GM19438 (cell line): ENCODE measurements around the gene SPOP.

Experiments used
- ATAC-seq: cut with Tn5 transposase; IDR thresholded peaks from one replicate; pipeline ENCODE4 v1.9.1; 2021; ENCODE audit warnings: low read depth; ENCODE audit not compliant: unreplicated experiment

Gene SPOP

DNA sequence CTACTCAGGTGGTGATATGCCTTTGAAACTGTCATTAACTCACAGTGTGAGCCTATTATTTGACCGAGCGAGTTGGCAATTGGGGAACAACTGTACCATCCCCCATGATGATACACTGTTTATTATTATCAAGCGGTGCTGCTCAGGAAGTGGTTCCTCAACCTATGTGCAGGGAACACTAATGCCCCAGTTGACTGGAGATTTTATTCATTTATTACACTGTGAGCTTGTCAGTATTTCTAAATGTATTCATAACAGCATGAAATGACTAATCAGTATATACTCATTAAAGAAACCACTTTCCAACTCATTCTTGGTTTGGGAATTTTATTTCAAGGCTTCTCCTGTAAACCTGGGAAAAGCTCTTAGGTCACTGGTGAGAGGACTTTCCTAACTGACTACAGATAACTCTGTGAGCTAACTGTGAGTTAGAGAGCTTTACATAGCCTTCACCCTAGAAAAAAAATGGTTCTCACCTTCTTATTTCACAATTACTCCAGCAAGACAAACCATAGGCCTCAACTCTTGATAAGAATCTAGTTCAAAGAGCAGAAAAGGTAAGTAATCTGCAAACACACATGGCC, 59.8 kb downstream of the SPOP start:
- ATAC-seq: no peak

DNA sequence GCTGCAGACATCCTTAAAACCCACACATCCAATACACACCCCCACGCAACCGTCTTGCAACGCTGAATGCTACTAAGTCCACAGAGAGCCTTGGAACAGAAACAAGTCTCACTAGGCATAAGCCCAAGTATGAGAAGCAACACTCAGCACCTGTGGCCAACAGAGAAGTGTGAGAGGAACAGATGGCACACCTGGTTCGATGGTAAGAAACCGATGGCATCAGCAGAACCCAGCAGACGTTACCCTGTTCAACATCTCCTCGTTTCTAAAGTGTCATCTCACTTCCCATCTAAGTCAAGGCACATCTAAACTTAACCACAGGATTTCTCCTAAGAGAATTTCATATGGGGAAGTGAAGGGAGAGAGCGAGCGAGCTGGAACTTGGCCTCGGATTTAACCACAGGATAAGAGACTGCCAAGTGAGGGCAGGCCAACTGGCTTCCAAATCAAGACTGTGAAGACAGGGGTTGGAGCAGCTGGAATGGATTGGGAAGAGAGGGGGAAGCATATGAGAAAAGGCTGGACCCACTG, 61.2 kb downstream of the SPOP start:
- ATAC-seq: no peak

DNA sequence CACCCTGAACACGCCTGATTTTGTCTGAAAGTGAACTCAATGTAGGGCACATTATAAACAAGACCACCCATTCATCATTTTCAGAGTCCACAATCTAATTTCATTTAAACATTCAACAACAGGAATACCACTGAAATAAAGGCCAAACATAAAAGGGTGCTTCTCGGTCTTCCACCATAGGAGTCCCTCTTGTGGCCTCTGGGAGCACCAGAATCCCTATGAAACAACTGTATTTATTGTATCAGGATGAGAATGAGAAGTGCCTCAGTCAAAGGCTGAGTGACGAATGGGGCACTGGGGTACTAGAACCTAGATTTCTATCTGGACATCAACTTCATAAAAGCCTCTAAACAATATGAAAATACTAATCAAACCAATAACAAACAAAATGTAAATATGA, 61.8 kb downstream of the SPOP start:
- ATAC-seq: no peak

DNA sequence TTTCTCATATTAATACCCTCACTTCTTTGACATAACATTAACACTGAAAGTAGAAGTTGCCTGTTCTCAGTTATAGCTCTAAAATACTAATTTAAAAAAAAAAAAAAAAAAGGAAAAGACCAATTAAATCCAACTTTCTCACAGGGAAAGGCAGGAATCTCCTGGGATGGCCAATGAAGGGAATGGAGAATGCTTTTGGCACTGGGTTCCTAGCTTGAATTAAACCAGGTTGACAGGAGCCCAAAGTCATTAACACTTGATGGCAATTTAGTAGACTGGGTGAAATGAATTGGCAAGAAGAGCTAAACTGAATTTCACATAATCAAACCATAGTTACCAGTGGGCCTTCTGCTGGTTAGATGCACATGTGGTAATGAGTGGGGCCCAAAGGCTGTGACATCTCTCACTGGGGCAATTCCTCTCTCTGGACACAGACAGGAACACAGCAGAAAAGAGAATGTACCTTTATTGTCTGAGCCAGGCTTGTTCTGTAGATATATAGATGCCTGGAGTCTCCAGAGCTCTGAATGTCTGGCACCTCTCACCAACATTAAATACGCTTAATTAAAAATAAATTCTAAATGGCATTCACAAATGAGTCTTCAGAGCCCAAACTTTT, 64.6 kb downstream of the SPOP start:
- ATAC-seq: no peak

GRCh38 chr17:49612726-49613125, 65.2 kb downstream of the SPOP start:
- no peak for ATAC-seq

DNA sequence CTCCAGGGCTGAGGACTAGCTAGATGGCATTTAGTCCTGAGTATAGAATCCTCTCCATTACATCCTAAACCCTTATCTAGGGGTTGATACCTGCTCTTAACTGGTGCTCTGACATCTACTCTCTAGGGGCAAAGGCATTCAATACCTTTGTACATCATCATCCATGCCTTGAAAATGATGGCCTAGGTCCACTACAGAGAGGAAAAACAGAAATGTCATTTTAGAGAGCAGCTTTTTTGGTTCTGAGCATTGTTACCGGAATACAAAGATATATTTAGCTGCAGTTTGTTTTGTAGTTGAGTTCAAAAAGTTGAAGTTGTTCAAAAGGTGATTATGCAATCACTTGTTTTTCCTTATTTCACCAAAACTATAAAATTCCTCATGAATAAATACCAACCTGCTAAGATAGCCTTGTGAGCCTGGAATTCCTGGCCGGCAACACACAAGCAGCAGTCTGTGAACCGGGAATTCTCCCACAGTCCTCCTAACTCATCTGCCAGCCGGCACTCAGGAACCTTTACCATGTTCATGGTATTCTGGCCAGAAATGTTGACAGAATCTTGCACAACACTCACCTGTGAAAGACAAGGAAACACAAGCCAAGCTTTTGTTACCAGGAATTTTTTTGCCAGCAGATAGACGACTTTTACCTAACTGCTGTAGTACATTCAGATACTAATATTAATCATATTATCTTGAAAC, 66.9 kb downstream of the SPOP start:
- no peak for ATAC-seq

GRCh38 chr17:49604314-49604869, 73.5 kb downstream of the SPOP start:
- no peak for ATAC-seq

DNA sequence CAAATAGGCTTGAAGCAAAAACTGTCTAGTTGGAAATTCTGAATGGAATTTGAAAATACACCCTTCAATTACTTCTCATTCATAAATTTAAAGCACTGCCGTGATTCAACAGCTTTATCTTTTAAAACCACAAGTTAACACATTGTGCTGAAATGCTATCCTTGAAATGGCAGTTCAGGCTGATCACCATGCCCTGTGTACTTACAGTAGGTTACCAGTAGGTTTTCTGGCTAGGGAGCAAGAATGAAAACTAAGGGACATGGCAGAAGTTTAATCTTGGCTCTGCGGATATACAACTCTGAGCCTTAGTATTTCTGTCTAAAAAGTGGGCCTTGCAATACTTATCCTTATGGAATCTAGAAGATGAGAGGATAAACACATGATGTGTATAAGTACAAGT, 74.2 kb downstream of the SPOP start:
- ATAC-seq: no peak

- ATAC-seq: no peak
Observed at GRCh38 chr17:49603238-49603637, 74.7 kb downstream of the SPOP start.

DNA sequence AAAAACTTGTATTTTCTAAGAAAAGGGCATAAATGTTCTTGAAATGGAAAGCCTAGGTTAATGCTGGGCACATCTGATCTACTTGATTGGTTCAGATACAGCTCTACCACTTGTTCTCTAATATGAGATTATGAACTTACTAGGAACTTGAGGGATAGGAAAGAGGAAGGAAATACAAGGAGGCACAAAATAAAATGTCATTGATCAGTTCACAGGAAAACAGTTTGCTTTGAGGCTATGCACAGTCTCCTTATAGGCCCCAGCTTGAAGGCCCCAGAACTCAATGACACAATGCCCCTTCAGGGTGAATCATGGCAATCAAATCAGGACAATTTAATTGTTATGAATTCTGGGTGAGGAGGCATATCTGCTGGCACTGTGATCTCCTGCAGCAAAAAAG, 75.1 kb downstream of the SPOP start:
- no peak for ATAC-seq

DNA sequence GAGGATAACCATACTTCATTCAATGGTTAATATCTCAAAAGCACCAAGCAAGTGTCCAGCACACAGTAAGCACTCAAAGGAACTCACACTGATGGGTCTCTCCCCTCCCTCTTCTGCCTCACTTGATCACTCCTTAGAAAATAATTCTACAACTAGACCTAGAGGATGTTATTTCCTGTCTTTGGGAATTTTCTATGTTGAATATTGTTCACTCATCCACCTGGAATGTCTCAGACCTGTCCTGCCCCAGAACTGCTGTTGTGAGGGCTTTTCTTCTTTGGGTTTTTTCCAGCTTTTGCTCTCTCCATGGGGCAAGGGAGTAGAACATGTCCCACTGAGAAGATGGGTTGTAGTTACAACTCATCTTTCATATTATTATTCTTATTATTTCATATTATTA, 76.9 kb downstream of the SPOP start:
- ATAC-seq: no peak

DNA sequence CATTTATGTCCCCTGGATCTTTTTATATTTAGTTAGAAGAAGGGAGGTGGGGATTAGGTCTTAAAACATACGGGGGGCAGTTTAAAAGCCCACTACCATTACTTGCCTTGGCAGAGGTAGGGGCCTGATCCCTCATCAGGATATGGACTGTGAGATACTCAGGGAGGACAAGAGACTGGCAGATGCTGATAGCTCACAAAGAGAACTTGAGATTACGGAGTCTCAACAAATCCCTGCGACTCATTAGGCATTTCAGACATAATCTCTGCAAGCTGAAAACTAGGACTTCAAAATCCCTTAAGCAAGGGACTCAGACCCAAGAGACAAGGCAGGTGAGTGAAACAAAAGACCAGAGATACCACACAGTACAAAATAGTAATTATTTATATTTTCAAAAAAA, 79.0 kb downstream of the SPOP start:
- no peak for ATAC-seq

- ATAC-seq: no peak
Observed at GRCh38 chr17:49597928-49598655, 79.8 kb downstream of the SPOP start.

DNA sequence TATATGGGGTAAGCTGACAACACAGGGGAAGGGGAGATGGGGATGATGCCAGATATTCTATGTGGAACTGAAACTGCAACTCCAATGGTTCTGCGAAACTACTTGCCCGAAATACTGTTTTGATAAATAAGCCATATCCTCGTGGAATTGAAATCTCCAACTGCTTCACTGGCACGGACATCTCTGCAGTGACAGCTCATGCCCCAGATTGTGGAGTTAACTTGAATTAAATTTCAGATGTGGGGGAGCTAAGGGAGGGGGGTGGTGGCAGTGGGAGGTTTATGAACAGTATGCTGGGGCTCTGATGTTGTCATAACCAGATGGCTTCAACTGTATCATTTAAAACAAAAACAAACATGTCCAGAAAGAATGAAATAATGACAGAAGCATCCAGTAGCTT, 80.5 kb downstream of the SPOP start:
- ATAC-seq: no peak

DNA sequence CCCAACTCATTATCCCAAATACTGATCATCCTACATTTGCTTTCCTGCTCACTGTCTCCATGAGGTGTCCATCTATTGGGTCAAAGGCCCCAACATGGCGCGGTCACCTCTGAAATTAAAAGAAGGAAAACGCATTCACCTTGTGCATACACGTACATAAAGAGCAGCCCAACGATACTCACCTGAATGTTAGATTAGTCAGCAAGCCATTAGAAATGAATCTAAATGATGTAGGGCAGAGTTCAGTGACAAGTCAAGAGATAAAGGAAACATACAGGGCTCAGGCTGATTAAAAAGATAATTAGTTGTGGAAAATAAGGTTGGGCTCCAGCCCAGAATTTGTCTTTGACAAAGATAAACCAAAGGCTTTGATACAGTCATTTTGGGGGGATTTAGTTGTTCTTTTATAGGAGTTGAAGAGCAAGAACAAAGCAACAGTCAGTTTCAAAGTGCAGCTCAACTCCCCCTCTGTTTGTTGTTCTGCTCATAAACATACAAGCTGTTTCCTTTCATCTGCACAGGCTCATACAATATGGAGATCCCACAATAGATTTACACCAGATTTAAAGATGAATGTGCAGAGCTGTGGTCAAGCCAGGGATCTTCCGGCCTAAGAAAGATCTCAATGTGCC, 81.2 kb downstream of the SPOP start:
- no peak for ATAC-seq

- no peak for ATAC-seq
Observed at GRCh38 chr17:49595980-49596379, 81.9 kb downstream of the SPOP start.

GRCh38 chr17:49595328-49595727, 82.6 kb downstream of the SPOP start:
- ATAC-seq: no peak

GRCh38 chr17:49592263-49592662, 85.6 kb downstream of the SPOP start:
- no peak for ATAC-seq

DNA sequence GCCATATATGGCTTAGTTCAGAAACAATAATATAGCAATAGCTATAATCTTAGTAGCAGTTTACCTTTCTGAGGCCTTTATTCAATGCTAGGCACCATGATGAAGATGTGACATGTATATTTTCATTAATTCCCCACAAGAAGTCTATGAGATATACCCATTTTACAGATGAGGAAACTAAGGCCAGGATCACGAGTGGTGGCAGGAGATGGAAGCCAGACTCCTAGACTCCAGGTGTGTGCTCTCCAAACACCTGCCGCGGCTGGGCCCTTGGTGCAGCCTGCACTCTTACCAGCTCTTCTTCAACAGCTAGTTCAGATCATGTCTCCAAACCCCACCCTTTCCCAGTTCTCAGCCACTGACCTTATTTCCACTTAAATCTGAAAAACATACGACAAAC, 87.0 kb downstream of the SPOP start:
- no peak for ATAC-seq

GRCh38 chr17:49589577-49589927, 88.3 kb downstream of the SPOP start:
- ATAC-seq: no peak
